A673 (cell line): ENCODE measurements around the gene MAP1S. TPM values are rescaled to one million over a fixed set of nuclear protein-coding genes. Genes with fewer than 3 reads are reported as not detected.
"Not testable (repeated sequence)": the region's sequence is repeated elsewhere in the genome, so short reads cannot be mapped to it uniquely, and the experiment has no call there.

Experiments used
- BruUV-seq: library from RNA; stranded (reverse); fragments of 400-500 nt; replicated peaks from 2 replicates; lab custom pipeline; 2021; lab: Mats Ljungman, UMichigan
- CTCF ChIA-PET: fragments of 300-600 bp; sonication (Branson Sonifier 250); formaldehyde crosslinking; loops from one replicate; lab custom pipeline; 2022; ENCODE audit warnings: antibody characterized with exemption; lab: Charles Lee
- POLR2A ChIA-PET: fragments of 300-600 bp; sonication (Branson Sonifier 250); formaldehyde crosslinking; loops from one replicate; lab custom pipeline; 2022; ENCODE audit warnings: antibody characterized with exemption; ENCODE audit not compliant: low non-redundant PET; lab: Charles Lee
- DNase-seq: peaks from one replicate; pipeline ENCODE4 v3.0.0-alpha.2; 2015; ENCODE audit warnings: low spot score
- H3K27ac ChIP-seq: fragments of 200-600 bp; sonication (generic); 2 replicates; pipeline ENCODE4 v1.5.1; 2016; ENCODE audit warnings: mixed run types, low read depth, mild to moderate bottlenecking, mixed read lengths, antibody characterized with exemption, low read length; ENCODE audit not compliant: poor library complexity, severe bottlenecking
- H3K27me3 ChIP-seq: fragments of 200-600 bp; sonication (generic); replicated peaks from 2 replicates; pipeline ENCODE4 v1.6.1; 2017; ENCODE audit warnings: mixed run types, low read depth, mild to moderate bottlenecking, mixed read lengths, antibody characterized with exemption, low read length; ENCODE audit not compliant: insufficient read depth, poor library complexity
- H3K36me3 ChIP-seq: fragments of 200-600 bp; sonication (generic); 2 replicates; pipeline ENCODE4 v1.6.1; 2016; ENCODE audit warnings: mixed run types, mild to moderate bottlenecking, mixed read lengths, antibody characterized with exemption, low read length; ENCODE audit not compliant: insufficient read depth, poor library complexity, severe bottlenecking
- H3K4me1 ChIP-seq: fragments of 200-600 bp; sonication (generic); 2 replicates; pipeline ENCODE4 v1.6.1; 2017; ENCODE audit warnings: mixed run types, mild to moderate bottlenecking, mixed read lengths, antibody characterized with exemption, low read length; ENCODE audit not compliant: insufficient read depth, poor library complexity, severe bottlenecking
- H3K4me3 ChIP-seq: fragments of 200-600 bp; sonication (generic); 2 replicates; pipeline ENCODE4 v1.5.1; 2016; ENCODE audit warnings: low read depth, mixed run types, mild to moderate bottlenecking, mixed read lengths, low read length; ENCODE audit not compliant: poor library complexity, severe bottlenecking
- H3K9me3 ChIP-seq: fragments of 200-600 bp; sonication (generic); 2 replicates; pipeline ENCODE4 v1.6.1; 2016; ENCODE audit warnings: mixed run types, low read depth, mild to moderate bottlenecking, mixed read lengths, antibody characterized with exemption, low read length; ENCODE audit not compliant: poor library complexity, severe bottlenecking
- EZH2 ChIP-seq: fragments of 200-600 bp; sonication (generic); IDR thresholded peaks from 2 replicates; pipeline ENCODE4 v1.6.1; 2017; ENCODE audit warnings: borderline replicate concordance, low read depth, mild to moderate bottlenecking, mixed read lengths, antibody characterized with exemption, low read length; ENCODE audit not compliant: poor library complexity, severe bottlenecking
- intact Hi-C: fragments of 100-400 bp; cut with micrococcal nuclease; formaldehyde crosslinking; loops from one replicate; pipeline ENCODE4 v1.10.0; 2022; ENCODE audit not compliant: unreplicated experiment
- total RNA-seq: library from RNA; stranded (reverse); gene quantifications from 2 replicates; pipeline ENCODE4 v1.2.3, GENCODE V29; 2021
- TF ChIP-seq, protein P1 (sequence below): fragments of 300-800, 200-600 bp; sonication (generic); conservative IDR thresholded peaks from 2 replicates; pipeline ENCODE4 v1.5.1; 2017; ENCODE audit warnings: low read depth, mild to moderate bottlenecking, antibody characterized with exemption, low read length, moderate library complexity, mixed read lengths

Gene MAP1S
- total RNA-seq, 1 experiment from 2014 or later = 87.3 TPM

DNA sequence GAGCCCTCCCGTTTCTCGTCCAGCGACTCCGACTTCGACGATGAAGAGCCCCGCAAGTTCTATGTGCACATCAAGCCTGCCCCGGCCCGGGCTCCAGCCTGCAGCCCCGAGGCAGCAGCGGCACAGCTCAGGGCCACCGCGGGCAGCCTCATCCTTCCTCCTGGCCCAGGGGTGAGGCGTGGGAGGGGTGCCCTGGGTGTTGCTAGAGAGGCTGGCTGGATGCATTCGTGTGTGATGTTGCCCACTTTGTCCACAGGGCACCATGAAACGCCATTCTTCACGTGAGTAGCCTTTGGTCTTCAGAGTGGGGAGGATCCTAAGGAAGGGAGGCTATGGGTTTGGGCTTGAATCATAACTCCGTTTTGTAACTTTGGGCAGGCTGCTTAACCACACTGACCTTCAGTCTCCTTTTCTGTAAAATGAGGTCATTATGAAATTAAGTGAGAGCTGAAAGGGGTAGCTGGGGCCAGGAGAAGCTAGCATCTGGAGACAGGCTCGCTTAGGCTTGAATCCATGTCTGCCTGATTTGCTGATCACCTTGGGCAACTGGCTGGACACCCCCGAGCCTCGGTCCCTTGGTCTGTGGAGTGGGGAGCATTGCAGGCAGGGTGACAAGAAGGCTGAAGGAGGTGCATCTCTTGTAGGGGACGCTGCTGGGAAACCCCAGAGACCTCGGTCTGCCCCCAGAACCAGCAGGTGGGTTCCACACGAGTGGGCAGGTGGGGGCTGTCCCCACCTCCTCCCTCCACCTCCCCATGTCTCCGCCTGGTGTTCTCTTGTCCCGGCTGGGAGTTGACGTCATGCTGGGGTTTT lies 56.9 kb downstream of the MAP1S start:
- Histone ChIP-seq H3K4me3 (no peak overlapping the region), H3K4me1 (peaks cover 8% of the 10 kb centered on the region), H3K27me3 (no peaks in the 10 kb centered on the region), H3K27ac (no peak overlapping the region), H3K9me3 (no peaks in the 10 kb centered on the region), H3K36me3 (no peaks in the 10 kb centered on the region)
- ChIA-PET POLR2A (interaction anchor here (0.6 to 0.9 kb wide), 2 partner anchors 357 to 412 kb away, joined by 4 to 12 read pairs; partner anchors contain the start of gene MVB12A), CTCF (interaction anchor here (0.6 kb wide), 1 partner anchor 74 kb away, joined by 4 read pairs; no protein-coding TSS in a partner anchor)
- intact Hi-C loops = no loop called here
- no peak for DNase-seq
- TF ChIP-seq EZH2 = no peak
- TF ChIP-seq, protein P1, sequence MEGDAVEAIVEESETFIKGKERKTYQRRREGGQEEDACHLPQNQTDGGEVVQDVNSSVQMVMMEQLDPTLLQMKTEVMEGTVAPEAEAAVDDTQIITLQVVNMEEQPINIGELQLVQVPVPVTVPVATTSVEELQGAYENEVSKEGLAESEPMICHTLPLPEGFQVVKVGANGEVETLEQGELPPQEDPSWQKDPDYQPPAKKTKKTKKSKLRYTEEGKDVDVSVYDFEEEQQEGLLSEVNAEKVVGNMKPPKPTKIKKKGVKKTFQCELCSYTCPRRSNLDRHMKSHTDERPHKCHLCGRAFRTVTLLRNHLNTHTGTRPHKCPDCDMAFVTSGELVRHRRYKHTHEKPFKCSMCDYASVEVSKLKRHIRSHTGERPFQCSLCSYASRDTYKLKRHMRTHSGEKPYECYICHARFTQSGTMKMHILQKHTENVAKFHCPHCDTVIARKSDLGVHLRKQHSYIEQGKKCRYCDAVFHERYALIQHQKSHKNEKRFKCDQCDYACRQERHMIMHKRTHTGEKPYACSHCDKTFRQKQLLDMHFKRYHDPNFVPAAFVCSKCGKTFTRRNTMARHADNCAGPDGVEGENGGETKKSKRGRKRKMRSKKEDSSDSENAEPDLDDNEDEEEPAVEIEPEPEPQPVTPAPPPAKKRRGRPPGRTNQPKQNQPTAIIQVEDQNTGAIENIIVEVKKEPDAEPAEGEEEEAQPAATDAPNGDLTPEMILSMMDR = no peak
- BruUV-seq = no TSS peak

DNA sequence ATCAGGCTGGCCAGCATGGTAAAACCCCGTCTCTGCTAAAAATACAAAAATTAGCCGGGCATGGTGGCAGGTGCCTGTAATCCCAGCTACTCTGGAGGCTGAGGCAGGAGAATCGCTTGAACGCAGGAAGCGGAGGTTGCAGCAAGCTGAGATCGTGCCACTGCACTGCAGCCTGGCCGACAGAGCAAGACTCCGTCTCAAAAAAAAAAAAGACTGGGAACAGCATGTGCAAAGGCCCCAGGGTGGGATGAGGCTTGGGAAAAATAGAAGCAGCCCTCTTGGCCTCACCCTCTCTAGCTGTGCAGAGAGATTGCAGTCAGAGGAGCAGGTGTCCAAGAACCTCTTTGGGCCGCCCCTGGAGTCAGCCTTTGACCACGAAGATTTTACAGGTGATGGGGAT lies 58.6 kb downstream of the MAP1S start:
- H3K36me3 ChIP-seq, BruUV-seq, H3K27ac ChIP-seq, H3K9me3 ChIP-seq, intact Hi-C loops, H3K27me3 ChIP-seq, H3K4me3 ChIP-seq, DNase-seq, H3K4me1 ChIP-seq, POLR2A ChIA-PET: not testable (repeated sequence)
- CTCF ChIA-PET = interaction anchor here (0.6 kb wide), 1 partner anchor 528 kb away, joined by 4 read pairs; no protein-coding TSS in a partner anchor

DNA sequence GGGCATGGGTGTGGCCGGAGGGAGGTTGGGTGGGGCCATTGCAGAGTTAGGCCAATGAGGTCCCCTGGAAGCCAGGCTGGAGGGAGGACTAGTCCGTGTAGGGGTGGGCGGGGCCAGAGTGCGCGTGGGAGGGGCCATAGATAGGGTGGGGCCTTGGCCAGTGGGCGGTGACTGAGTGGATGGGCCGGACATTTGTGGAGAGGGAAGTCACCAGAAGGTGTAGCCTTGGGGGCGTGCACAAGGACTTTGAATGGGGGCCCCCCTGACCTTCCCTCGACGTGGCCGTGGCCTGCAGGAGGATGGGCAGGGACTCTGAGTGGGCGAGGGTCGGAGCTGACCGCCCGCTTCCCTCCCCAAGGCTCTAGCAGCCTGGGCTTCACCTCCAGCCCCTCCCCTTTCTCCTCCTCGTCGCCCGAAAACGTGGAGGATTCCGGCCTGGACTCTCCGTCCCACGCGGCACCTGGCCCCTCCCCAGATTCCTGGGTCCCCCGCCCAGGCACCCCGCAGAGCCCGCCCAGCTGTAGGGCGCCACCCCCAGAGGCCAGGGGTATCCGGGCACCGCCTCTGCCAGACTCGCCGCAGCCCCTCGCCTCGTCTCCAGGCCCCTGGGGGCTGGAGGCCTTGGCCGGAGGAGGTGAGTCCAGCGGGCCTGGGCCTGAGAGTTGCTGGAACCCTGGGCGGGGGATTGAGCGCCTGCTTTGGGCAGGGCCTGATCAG lies 59.1 kb downstream of the MAP1S start:
- Histone ChIP-seq H3K36me3 (no peaks in the 10 kb centered on the region), H3K9me3 (no peaks in the 10 kb centered on the region), H3K27me3 (no peaks in the 10 kb centered on the region), H3K27ac (no peak overlapping the region), H3K4me1 (peaks cover 8% of the 10 kb centered on the region), H3K4me3 (no peak overlapping the region)
- POLR2A ChIA-PET = no interaction called here
- intact Hi-C loops = no loop called here
- DNase-seq = peak; percentile 59
- CTCF ChIA-PET = no interaction called here
- no TSS peak for BruUV-seq
- TF ChIP-seq, protein P1 = no peak
- no peak for TF ChIP-seq EZH2
